ENCODE data around the gene KCNN2. TPM values are rescaled to one million over a fixed set of nuclear protein-coding genes. Genes with fewer than 3 reads are reported as not detected.

Gene KCNN2
- 13.1 TPM for total RNA-seq

GRCh38 chr5:114361724-114362196 lies at the start of gene KCNN2:
TSS of gene KCNN2 (plus strand) at chr5:114362070. CDS start at chr5:114362140, 70 bp downstream.

